ENCODE measurements around the gene BMP8A.
"Not testable (repeated sequence)": the region's sequence is repeated elsewhere in the genome, so short reads cannot be mapped to it uniquely, and the experiment has no call there.

Gene BMP8A

DNA sequence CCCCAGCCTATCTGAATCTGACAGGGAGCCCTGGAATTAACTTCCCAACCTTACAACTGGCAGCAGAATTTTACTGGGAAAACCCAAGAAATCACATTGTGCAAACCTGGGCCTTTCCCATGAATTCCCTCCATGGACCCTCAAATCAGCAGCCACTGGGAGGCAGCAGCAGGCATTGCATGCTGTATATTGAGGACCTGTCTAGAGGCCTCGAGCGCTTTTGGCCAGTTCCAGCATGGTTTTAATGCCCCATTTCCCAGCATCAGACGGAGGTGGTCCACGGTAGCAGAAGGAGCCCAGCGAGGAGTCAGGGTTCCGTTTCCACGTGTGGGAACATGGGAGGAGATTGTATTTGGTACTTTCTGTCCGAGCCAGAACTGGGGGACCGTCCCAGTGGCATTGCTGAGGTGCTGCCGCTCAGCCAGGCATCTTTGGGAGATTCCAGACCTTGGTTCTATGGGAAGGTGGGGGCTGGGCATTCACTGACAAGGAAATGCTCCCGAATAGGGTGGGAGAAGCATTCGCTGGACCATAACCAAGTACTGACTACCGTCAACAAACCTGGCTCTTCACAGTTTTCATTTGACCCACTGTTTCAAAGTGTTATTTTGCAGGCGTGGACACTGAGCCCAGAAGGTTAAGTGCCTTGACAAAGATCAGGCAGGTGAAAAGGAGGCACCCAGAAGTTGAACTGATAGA, 15.9 kb downstream of the BMP8A start:
- no peak for DNase-seq

DNA sequence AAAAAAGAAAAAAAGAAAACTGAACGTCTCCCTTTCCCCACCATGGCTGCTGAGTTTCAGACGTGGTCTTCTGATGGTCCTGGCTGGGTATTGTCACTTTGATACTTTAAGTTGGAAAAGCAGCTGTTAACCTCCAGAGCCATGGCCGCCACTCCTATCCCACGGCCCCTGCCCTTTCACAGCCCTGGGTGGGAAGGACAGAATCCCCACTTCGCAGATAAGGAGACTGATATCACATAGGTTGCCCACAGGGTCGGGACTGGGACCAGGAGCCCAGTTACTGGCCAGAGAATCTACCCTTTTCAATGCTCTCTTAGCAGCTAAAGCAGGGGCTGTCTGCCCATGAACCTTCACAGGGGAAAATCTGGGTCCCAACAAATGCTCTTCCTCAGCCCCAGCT, 16.8 kb downstream of the BMP8A start:
- DNase-seq = no peak

DNA sequence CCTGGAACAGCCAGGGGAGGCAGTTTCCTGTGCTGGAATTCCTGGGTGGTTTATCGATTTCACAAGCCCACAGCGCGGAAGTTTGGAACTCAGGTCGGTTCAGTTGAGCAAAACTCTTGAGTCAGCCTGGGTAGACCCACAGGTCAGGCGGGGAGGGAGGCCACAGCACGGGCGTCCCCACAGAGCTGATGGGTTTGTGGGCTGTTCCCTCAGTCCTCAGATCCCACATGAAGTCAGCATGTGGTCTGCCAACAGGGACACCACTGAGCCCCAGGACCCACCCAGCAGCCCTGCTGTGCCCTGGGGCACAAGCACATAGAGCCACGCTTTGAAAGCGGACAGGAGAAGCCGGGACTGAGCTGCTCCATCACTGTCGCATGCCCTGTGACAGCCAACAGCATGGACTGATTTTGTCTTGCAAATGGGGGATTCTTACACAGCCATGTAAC, 17.4 kb downstream of the BMP8A start:
- no peak for DNase-seq

DNA sequence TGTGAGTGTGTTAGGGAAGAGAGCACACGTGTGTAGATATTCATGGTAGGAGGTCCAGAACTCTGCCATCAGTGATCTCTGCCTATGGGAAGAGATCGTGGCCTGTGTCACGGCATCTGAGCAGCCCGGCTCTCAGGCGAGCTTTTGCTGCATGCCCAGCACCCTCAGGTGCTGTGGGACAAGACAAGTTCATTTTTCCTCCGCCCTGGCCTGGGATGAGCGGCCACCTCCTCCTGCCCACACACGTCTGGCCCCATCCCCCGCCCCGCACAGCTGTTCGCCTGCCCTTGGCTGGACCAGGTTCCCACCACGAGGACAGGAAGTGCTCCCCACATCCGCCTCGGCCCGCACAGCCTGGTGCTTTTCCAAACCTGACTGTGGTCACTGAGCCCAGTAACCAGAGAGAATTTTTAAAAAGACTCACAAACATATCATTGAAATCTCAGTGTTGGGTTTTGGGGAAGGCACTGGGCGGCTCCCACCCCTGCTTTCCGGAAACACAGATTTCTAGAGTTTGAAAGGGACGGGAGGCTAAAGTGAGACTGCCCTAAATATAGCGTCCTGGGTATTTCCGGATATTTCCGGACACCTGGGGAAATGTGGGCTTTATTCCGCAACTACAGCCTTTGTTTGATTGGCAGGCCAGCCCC, 18.0 kb downstream of the BMP8A start:
- no peak for DNase-seq

DNA sequence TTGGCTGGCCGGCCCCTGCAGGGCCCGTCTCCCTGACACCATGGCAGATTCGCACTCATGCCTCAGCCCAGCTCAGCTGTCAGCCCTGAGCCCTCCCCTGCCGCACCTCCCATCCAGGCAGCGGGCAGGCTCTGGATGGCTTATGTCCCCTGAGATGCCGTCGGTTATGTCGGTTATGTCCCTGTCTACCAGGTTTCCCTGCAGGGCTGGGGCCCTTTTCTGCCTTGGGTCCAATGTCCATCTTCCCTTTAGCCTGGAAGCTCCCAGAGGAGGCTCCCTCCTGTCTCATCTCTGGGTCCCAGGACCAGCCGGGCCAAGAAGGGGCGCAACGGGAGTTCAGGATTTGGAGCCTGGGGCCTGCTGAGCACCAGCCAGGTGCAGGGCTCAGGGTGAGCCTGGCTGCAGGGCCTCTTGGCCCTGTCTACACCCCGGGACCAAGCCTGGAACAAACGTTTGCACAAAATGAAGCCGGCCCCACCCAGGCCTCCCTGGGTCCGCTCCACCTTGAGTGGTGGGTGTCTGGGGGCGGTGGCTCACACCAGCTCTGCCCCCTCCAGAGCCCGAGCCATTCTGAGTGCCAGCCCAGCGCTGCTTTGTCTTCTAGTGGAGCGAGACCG, 19.2 kb downstream of the BMP8A start:
- DNase-seq = not testable (repeated sequence)

DNA sequence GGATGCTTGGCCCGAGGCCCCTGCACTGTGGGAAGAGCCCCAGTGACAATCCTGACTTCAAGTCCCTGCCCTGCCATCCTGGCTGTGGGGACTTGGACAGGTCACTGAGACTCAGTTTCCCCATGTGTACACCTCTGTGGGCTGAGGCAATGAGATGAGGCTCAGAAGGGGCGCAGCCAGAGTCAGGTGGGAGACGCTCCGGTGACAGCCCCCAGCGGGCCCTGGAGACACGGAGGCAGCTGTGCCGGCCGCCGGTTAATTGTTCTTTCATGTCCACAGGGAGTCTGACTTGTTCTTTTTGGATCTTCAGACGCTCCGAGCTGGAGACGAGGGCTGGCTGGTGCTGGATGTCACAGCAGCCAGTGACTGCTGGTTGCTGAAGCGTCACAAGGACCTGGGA, 20.0 kb downstream of the BMP8A start:
- not testable (repeated sequence) for DNase-seq

DNA sequence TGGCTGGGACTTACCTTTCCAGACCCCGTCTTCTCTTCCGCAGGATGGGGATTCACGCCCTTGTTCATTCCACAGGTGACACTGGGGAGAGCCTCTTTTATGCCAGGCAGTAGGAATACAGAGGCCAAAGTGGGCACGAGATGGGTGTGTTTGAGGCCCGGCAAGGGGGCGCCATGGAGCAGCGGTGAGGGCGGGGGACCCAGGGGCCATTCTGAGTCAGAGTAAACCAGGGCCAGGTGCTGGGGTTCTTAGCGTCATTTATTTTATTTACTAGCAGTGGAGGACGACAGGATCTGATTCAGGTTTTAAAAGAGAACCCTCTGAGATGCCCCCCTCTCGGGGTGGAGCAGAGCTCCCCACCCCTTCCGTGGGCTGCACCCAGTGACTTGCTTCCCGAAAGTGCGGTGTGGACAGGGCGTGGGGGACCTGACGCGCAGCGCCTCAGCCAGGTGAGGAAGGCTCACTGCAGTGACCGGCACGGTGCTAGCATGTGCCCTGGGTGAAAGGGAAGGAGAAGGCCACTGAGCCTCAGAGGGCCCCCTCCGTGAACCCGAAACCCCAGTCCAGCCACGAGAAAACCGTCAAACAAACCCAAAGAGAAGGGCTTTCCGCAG, 20.9 kb downstream of the BMP8A start:
- not testable (repeated sequence) for DNase-seq

DNA sequence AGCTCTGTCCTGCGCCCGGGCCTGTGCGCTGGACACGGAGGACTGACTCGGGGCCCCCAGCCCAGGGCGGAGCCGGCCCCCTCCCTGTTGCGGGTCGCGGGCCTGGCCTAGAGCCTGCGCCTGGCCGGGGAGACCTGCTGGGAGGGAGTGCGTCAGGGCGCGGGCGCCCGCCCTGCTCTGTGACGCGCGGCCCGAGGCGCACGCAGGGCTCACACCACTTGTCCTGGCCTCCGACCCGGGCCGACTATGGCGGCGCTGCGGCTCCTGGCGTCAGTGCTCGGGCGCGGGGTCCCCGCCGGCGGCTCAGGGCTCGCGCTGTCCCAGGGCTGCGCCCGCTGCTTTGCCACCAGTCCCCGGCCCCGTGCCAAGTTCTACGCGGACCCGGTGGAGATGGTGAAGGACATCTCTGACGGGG, 23.3 kb downstream of the BMP8A start:
- not testable (repeated sequence) for DNase-seq

DNA sequence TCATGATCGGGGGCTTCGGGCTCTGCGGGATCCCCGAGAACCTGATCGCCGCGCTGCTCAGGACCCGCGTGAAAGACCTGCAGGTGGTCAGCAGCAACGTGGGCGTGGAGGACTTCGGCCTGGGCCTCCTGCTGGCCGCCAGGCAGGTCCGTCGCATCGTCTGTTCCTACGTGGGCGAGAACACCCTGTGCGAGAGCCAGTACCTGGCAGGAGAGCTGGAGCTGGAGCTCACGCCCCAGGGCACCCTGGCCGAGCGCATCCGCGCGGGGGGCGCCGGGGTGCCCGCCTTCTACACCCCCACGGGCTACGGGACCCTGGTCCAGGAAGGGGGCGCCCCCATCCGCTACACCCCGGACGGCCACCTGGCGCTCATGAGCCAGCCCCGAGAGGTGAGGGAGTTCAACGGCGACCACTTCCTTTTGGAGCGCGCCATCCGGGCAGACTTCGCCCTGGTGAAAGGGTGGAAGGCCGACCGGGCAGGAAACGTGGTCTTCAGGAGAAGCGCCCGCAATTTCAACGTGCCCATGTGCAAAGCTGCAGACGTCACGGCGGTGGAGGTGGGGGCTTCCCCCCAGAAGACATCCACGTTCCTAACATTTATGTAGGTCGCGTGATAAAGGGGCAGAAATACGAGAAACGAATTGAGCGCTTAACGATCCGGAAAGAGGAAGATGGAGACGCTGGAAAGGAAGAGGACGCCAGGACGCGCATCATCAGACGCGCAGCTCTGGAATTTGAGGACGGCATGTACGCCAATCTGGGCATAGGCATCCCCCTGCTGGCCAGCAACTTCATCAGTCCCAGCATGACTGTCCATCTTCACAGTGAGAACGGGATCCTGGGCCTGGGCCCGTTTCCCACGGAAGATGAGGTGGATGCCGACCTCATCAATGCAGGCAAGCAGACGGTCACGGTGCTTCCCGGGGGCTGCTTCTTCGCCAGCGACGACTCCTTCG, 24.0 kb downstream of the BMP8A start:
- DNase-seq = not testable (repeated sequence)

DNA sequence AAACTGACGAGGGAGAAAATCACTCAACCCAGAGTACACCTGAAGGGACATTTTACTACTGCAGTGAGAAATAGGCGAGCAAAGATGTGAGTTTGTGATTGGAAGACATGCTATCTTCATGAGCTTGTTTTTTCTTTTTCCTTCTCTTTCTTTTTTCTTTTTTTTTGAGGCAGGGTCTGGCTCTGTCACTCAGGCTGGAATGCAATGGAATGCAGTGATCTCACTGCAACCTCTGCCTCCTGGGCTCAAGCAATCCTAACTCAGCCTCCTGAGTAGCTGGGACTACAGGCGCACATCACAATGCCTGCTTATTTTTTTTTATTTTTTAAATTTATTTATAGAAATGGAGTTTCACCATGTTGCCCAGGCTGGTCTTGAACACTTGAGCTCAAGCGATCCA, 25.4 kb downstream of the BMP8A start:
- DNase-seq = not testable (repeated sequence)

DNA sequence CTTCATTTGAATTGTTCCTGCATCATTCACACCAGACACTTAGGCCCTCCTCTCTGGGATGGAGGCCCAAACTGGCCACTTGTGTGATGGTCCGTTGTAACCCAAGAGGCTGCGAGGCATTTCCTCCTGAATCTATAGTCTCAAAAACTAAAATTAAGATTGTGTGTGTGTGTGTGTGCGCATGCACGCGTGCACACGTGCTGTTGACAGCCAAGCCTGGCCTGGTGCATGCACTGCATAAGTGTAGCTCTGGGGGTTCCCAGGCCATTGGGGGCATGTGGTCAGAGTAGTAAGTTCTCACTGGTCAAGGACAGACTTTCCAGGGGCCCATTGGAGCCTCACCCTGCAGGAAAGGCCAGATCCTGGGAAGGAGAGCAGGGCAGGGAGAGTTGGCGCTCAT, 26.5 kb downstream of the BMP8A start:
- not testable (repeated sequence) for DNase-seq

DNA sequence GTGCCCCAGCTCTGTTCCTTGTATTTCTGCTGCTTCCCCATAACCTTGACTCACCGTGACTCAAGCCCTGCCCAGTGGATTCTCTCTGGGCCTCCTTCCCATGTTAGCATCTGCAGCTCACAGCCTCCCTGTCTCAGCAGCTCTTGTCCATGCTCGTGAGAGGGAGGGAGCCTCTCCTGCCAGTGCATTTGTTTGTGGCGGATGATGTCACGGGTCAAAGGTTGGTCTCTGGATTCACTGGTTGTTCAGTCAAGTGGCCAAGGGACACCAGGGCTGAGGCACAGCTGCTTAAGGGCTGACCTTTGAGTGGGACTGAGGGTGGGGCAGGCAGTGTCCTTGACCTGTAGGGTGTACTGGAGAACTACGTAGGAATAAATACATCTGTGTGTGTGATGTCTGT, 27.9 kb downstream of the BMP8A start:
- DNase-seq = not testable (repeated sequence)

DNA sequence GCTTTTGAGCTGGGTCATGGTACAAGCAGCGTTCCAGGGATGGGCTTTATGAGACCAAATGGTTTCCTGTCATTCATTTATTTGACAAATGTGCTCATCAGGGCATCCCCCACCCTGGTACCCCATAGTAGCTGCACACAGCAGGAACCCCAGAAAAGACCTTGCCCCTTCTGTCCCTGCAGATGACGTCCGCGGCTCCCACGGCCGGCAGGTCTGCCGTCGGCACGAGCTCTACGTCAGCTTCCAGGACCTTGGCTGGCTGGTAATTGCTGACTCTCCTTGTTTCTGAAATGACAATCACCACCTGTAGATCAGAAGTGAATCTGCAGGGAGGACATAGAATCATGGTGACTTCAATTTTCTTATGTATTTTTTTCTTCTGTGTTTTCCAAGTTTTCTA, 30.8 kb downstream of the BMP8A start:
- DNase-seq = not testable (repeated sequence)

DNA sequence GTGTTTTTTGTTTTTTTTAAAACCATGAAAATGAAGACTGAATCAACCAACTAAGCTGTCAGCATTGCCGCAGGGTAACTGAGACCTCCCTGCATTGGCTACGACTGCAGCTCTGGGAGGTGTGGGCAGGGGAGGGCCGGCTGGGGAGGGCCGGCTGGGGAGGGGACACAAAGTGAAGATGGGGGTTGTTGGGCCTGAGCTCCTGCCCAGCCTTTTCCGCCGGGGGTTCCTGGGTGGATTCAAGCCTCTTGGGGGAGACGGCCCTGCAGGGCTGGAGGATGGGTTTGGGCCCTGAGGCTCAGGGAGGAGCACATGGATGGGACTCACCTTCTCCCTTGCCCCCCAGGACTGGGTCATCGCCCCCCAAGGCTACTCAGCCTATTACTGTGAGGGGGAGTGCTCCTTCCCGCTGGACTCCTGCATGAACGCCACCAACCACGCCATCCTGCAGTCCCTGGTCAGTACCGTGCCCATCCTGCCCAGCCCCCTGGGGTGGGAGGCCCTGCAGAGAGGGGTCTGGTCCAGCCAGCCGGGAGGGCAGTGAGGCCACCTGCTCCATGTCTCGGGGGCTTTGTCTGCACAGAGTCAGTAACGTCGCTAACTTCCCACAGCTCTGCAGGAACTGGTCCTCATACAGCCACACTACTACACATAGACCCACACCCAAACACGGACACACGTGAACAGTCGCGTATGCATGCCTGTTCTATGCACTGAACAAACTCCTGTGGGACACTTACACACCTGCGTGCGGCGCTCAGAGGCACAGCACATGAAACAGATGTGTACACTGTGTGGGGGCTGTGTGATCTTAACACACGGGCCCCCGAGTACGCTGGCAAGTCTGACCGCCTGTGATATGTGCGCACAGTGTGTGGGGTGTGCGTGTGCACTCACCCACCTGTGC, 31.5 kb downstream of the BMP8A start:
- DNase-seq = no peak

DNA sequence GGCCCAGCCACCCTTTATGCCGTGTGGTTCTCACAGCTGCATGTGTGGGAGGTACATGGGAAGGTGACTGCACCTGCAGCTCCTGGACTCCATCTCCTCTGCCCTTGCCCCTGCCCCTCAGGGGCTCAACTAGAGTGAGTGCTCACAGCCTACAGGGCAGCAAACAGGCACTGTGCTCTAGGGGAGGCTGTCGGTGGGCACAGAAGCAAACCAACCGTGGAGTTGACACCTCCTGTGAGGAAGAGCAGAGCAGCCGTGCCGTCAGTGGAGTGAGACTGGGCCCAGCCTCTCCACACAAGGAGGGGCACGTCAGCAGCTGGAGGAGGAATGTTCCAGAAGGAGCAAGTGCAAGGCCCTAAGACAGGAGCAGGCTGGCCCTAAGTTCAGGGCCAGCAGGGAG, 32.7 kb downstream of the BMP8A start:
- DNase-seq = no peak

DNA sequence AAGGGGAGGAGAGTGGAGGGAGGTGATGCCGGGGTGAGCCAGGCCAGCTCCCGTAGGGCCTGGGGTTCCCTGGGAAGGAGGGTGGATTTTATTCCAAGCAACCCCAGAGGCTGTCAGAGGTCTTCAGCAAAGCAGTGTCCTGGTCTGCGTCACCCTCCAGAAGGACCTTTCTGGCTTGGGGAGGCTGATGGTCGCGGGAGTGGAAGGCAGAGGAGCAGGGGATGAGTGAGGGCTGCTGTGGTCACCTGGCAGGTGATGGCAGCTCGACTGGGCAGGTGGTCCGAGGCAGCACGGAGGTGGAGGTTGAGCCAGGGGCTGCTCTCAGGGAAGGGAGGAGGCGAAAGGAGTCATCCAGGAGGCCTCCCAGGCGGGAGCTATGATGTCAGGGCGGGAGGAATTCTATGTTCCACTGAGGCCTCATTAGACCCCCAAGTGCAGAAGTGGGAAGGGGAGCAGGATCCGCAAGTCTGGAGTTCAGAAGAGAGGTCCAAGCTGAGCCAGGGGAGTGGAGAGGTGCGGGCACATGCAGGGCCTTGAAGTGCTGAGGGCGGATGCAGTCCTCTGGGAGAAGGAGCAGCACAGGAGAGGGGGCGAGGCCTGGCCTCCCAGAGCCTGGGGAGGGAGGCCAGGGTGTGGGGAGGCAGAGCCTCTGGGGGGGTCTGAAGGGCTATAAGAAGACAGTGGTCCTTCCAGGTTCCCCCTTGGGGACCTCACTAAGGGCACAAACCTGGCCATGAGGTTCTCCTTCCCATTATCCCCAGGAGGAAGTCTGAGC, 33.3 kb downstream of the BMP8A start:
- DNase-seq = no peak

DNA sequence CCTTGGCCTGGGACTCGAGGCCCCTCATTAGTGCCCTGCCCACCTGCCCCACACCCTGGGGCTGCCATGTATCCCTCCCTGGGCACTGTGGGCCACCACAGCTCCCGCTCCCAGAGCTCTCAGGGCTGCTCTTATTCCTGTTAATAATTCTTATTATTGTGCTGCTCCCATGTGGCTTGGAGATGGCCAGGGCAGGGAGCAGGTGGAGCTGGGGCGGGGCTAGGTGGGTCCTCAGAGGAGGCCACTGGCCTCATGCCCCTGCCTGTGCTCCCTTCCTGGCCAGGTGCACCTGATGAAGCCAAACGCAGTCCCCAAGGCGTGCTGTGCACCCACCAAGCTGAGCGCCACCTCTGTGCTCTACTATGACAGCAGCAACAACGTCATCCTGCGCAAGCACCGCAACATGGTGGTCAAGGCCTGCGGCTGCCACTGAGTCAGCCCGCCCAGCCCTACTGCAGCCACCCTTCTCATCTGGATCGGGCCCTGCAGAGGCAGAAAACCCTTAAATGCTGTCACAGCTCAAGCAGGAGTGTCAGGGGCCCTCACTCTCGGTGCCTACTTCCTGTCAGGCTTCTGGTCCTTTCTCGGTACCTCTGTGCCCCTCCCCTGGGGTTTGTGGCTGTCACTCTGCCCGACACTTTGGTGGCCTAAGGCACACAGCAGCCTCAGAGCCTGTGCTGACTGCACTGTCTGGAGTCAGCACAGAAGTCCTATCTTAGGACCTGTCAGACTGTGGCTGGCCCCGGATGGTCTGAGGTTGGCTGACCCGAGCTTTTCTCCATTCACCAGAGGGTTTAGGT, 34.1 kb downstream of the BMP8A start:
- no peak for DNase-seq

DNA sequence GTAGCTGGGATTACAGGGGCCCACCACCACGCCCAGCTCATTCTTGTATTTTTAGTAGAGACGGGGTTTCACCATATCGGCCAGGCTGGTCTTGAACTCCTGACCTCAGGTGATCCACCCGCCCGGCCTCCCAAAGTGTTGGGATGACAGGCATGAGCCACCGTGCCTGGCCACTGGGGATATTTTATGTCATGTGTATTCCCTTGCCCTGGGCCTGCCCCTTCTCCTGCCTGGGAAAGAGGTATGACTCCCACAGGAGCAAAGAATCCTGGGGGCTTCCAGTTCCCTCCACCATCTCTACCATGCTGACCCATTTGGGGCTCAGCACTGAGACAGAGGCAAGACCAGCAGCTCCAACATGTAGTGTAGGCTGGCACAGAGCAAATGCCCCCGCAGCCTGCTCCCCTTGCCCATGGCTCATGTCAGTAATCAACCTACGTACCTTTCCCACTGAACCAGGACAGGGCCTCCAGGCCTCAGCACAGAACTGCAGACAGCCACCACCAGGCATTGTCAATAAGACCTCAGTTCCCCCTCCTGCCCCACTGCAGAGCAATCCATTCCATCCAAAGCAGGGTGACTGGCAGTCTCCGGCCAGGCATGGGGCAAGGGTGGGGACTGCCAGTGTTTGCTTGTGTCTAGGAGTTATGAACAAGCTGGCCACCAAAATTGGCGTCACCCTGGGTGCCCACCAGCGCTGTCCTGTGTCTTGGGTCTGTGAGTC, 35.2 kb downstream of the BMP8A start:
- no peak for DNase-seq

DNA sequence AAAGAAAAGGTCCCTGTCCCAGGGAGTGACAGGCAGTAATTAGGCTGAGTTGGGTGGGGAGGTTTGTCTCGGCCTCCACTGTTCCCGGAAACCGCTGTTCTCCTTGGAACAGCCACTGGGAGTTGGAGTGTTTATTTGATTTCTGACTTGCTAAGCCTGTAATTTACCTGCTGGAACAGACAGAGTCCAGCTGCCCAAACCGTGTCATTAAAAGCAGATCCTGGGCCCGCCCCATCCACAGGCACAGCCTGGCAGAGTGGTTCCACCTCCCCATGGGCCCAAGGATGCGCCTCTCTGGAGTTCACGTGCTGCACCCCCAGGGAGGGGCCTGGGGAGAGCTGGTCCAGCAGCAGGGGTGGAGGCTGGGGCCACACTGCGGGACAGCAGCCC, 35.7 kb downstream of the BMP8A start:
- DNase-seq = not testable (repeated sequence)

Data from NCI-H1930 (cell line).